Measurements from ENCODE around the gene TSC22D2. TPM values are rescaled to one million over a fixed set of nuclear protein-coding genes. Genes with fewer than 3 reads are reported as not detected.

TSC22D2 gene
- total RNA-seq, 2 donors from 2014 or later = 22.2 to 35.8 TPM

DNA sequence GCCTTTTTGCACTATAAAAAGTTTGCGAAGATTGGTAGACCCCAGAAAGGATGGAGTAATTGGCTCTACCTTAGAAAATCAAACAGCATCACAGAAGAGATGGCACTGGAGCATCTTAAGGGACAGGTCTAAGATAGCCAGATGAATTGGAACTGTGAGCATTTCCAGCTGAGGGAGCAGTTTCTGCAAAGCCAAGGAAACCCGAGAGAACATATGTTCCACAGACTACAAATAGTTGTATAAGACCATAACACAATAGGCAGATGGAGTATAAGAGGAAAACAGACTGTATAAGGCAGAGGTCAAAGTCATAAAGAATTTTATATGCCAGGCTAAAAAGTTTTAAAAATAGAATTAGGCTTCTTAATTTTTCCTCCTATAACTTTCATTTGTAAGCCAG lies 46.0 kb downstream of the TSC22D2 start:
- Histone ChIP-seq H3K27me3 (replicated peaks; ENCODE audit: insufficient read depth) (no peaks in the 10 kb centered on the region), H3K27ac (no peak overlapping the region), H3K36me3 (peaks cover 6% of the 10 kb centered on the region), H3K4me3 (no peak overlapping the region), H3K4me1 (ENCODE audit: control insufficient read depth in 1 of 2, low read depth in 2 of 2) (peaks cover 23 to 27% of the 10 kb centered on the region in 2 donors), H3K9me3 (no peaks in the 10 kb centered on the region)
- DNase-seq (ENCODE audit: low spot score) (no peak), ATAC-seq (ENCODE audit: insufficient number of reproducible peaks, low FRiP score, low read depth) (no peak)
- TF ChIP-seq CTCF (IDR thresholded peaks at IDR 0.05) = no peak

- H3K27me3 ChIP-seq (replicated peaks; ENCODE audit: insufficient read depth) = no peaks in the 10 kb centered on the region
- no peaks in the 10 kb centered on the region for H3K9me3 ChIP-seq
- peaks cover 18 to 22% of the 10 kb centered on the region in 2 donors for H3K4me1 ChIP-seq (ENCODE audit: control insufficient read depth in 1 of 2, low read depth in 2 of 2)
- H3K36me3 ChIP-seq = peaks cover 6% of the 10 kb centered on the region
- no peak for DNase-seq (ENCODE audit: low spot score)
- ATAC-seq (ENCODE audit: insufficient number of reproducible peaks, low FRiP score, low read depth) = no peak
- no peak for TF ChIP-seq CTCF (IDR thresholded peaks at IDR 0.05)
- H3K27ac ChIP-seq = no peak overlapping the region
- H3K4me3 ChIP-seq = no peak overlapping the region
These were observed 46.5 kb downstream of the TSC22D2 start for GRCh38 chr3:150454622-150455021.

- DNase-seq (ENCODE audit: low spot score) (no peak), ATAC-seq (ENCODE audit: insufficient number of reproducible peaks, low FRiP score, low read depth) (no peak)
- no peaks in the 10 kb centered on the region for H3K27me3 ChIP-seq (replicated peaks; ENCODE audit: insufficient read depth)
- no peak overlapping the region for H3K27ac ChIP-seq
- no peaks in the 10 kb centered on the region for H3K9me3 ChIP-seq
- peaks cover 16% of the 10 kb centered on the region in 2 donors for H3K4me1 ChIP-seq (ENCODE audit: control insufficient read depth in 1 of 2, low read depth in 2 of 2)
- no peak overlapping the region for H3K4me3 ChIP-seq
- H3K36me3 ChIP-seq = peaks cover 6% of the 10 kb centered on the region
- no peak for TF ChIP-seq CTCF (IDR thresholded peaks at IDR 0.05)
These were observed 47.2 kb downstream of the TSC22D2 start for GRCh38 chr3:150455341-150455740.

GRCh38 chr3:150458001-150458400 lies 49.9 kb downstream of the TSC22D2 start:
- peaks cover 4 to 13% of the 10 kb centered on the region in 2 donors for H3K4me1 ChIP-seq (ENCODE audit: control insufficient read depth in 1 of 2, low read depth in 2 of 2)
- no peaks in the 10 kb centered on the region for H3K27me3 ChIP-seq (replicated peaks; ENCODE audit: insufficient read depth)
- H3K27ac ChIP-seq = no peak overlapping the region
- DNase-seq (ENCODE audit: low spot score) (no peak), ATAC-seq (ENCODE audit: insufficient number of reproducible peaks, low FRiP score, low read depth) (no peak)
- H3K36me3 ChIP-seq = peaks cover 6% of the 10 kb centered on the region
- no peak for TF ChIP-seq CTCF (IDR thresholded peaks at IDR 0.05)
- no peak overlapping the region for H3K4me3 ChIP-seq
- no peaks in the 10 kb centered on the region for H3K9me3 ChIP-seq

GRCh38 chr3:150460484-150460883 lies 52.4 kb downstream of the TSC22D2 start:
- TF ChIP-seq CTCF (IDR thresholded peaks at IDR 0.05) = no peak
- Histone ChIP-seq H3K27me3 (replicated peaks; ENCODE audit: insufficient read depth) (no peaks in the 10 kb centered on the region), H3K36me3 (peaks cover 6% of the 10 kb centered on the region), H3K4me1 (ENCODE audit: control insufficient read depth in 1 of 2, low read depth in 2 of 2) (peaks cover 0 to 13% of the 10 kb centered on the region in 2 donors), H3K9me3 (no peaks in the 10 kb centered on the region), H3K27ac (no peak overlapping the region), H3K4me3 (no peak overlapping the region)
- DNase-seq (ENCODE audit: low spot score) (no peak), ATAC-seq (ENCODE audit: insufficient number of reproducible peaks, low FRiP score, low read depth) (no peak)

Data from thoracic aorta (tissue), 2 donors.